ENCODE data around the gene DBNL. TPM values are rescaled to one million over a fixed set of nuclear protein-coding genes. Genes with fewer than 3 reads are reported as not detected.

The DBNL gene
- total and polyA plus RNA-seq, 2 experiments from 2014 or later = 145 to 175 TPM

GRCh38 chr7:44107961-44108767, 63.7 kb downstream of the DBNL start:
- DNase-seq = no peak
- Histone ChIP-seq H3K9me2 (ENCODE audit: insufficient read depth) (no peaks in the 10 kb centered on the region), H3K36me3 (ENCODE audit: low read depth) (no peaks in the 10 kb centered on the region), H3K9ac (no peak overlapping the region), H3K79me2 (ENCODE audit: insufficient read depth) (peaks cover 26% of the 10 kb centered on the region), H3K4me2 (ENCODE audit: unreplicated experiment) (no peak overlapping the region), H3K4me3 (no peak overlapping the region), H3K4me1 (ENCODE audit: insufficient read depth) (peaks cover 20% of the 10 kb centered on the region), H4K20me1 (ENCODE audit: insufficient read depth) (no peaks in the 10 kb centered on the region), H3K27me3 (replicated peaks; ENCODE audit: insufficient read depth) (no peaks in the 10 kb centered on the region), H2AFZ (no peak overlapping the region), H3F3A (ENCODE audit: insufficient read depth) (peaks cover 6% of the 10 kb centered on the region; the same call in 1 of the 2 replicates), H3K9me3 (ENCODE audit: low read depth) (no peaks in the 10 kb centered on the region), H3K27ac (no peak overlapping the region)
- in situ Hi-C loops (cut with MboI) = no loop called here
- 84 to 96% methylated on average over 14 to 21 of the region's 21 CpGs for WGBS, 2 experiments (ENCODE audit: low coverage in 1 of 2, low lambda C conversion rate in 2 of 2, missing lambda C conversion rate in 2 of 2)
- TF ChIP-seq EZH2 (IDR thresholded peaks at IDR 0.05; ENCODE audit: insufficient read depth, poor library complexity, severe bottlenecking) (no peak), EZH2phosphoT487 (IDR thresholded peaks at IDR 0.05; ENCODE audit: insufficient read depth, low read depth) (no peak)

- Histone ChIP-seq H2AFZ (no peak overlapping the region), H3K27me3 (replicated peaks; ENCODE audit: insufficient read depth) (no peaks in the 10 kb centered on the region), H3K79me2 (ENCODE audit: insufficient read depth) (peaks cover 26% of the 10 kb centered on the region), H4K20me1 (ENCODE audit: insufficient read depth) (no peaks in the 10 kb centered on the region), H3K9me2 (ENCODE audit: insufficient read depth) (no peaks in the 10 kb centered on the region), H3K4me1 (ENCODE audit: insufficient read depth) (peaks cover 20% of the 10 kb centered on the region), H3K27ac (no peak overlapping the region), H3F3A (ENCODE audit: insufficient read depth) (no peaks in the 10 kb centered on the region), H3K9ac (no peak overlapping the region), H3K4me2 (ENCODE audit: unreplicated experiment) (no peak overlapping the region), H3K36me3 (ENCODE audit: low read depth) (no peaks in the 10 kb centered on the region), H3K4me3 (no peak overlapping the region), H3K9me3 (ENCODE audit: low read depth) (no peaks in the 10 kb centered on the region)
- no peak for DNase-seq
- 79 to 80% methylated on average over 15 to 21 of the region's 21 CpGs for WGBS, 2 experiments (ENCODE audit: low coverage in 1 of 2, low lambda C conversion rate in 2 of 2, missing lambda C conversion rate in 2 of 2)
- in situ Hi-C loops (cut with MboI) = no loop called here
- no peak for TF ChIP-seq EZH2 (IDR thresholded peaks at IDR 0.05; ENCODE audit: insufficient read depth, poor library complexity, severe bottlenecking)
- no peak for TF ChIP-seq EZH2phosphoT487 (IDR thresholded peaks at IDR 0.05; ENCODE audit: insufficient read depth, low read depth)
These were observed 64.6 kb downstream of the DBNL start for GRCh38 chr7:44108768-44109750.

GRCh38 chr7:44109991-44110390, 65.5 kb downstream of the DBNL start:
- Histone ChIP-seq H3K27ac (no peak overlapping the region), H3K36me3 (ENCODE audit: low read depth) (no peaks in the 10 kb centered on the region), H3K9me2 (ENCODE audit: insufficient read depth) (no peaks in the 10 kb centered on the region), H3F3A (ENCODE audit: insufficient read depth) (no peaks in the 10 kb centered on the region), H3K4me1 (ENCODE audit: insufficient read depth) (peaks cover 19% of the 10 kb centered on the region), H3K79me2 (ENCODE audit: insufficient read depth) (peaks cover 26% of the 10 kb centered on the region), H3K4me3 (no peak overlapping the region), H3K9ac (no peak overlapping the region), H2AFZ (no peak overlapping the region), H3K4me2 (ENCODE audit: unreplicated experiment) (no peak overlapping the region), H4K20me1 (ENCODE audit: insufficient read depth) (no peaks in the 10 kb centered on the region), H3K27me3 (replicated peaks; ENCODE audit: insufficient read depth) (no peaks in the 10 kb centered on the region), H3K9me3 (ENCODE audit: low read depth) (no peaks in the 10 kb centered on the region)
- WGBS, 2 experiments (ENCODE audit: low coverage in 1 of 2, low lambda C conversion rate in 2 of 2, missing lambda C conversion rate in 2 of 2) = 83 to 85% methylated on average over 13 to 18 of the region's 18 CpGs
- TF ChIP-seq EZH2 (IDR thresholded peaks at IDR 0.05; ENCODE audit: insufficient read depth, poor library complexity, severe bottlenecking) (no peak), EZH2phosphoT487 (IDR thresholded peaks at IDR 0.05; ENCODE audit: insufficient read depth, low read depth) (no peak)
- in situ Hi-C loops (cut with MboI) = no loop called here
- DNase-seq = no peak
